HepG2 (cell line): ENCODE results near the gene CCDC158. TPM values are rescaled to one million over a fixed set of nuclear protein-coding genes. Genes with fewer than 3 reads are reported as not detected.
A peak's percentile ranks its signal among the peaks of the same experiment; 100 is the strongest.

Source experiments
- ATAC-seq: fragments of 200-7000 bp; cut with Tn5 transposase; 3 replicates; pipeline ENCODE4 v1.9.1; 2020; ENCODE audit warnings: mild to moderate bottlenecking, moderate library complexity
- BruUV-seq: library from RNA; stranded (reverse); fragments of 400-500 nt; replicated peaks from 2 replicates; lab custom pipeline; 2021; lab: Mats Ljungman, UMichigan
- CTCF ChIA-PET: fragments of 300-600 bp; formaldehyde crosslinking; extraction: SDS; loops from one replicate; lab custom pipeline; 2021; ENCODE audit warnings: low total read pairs, inconsistent platforms, low intra/inter-chr PET ratio; lab: Yijun Ruan, JAX
- POLR2A ChIA-PET: fragments of 350-600 bp; sonication (Branson Sonifier 250); formaldehyde crosslinking; loops from one replicate; lab custom pipeline; 2020; ENCODE audit warnings: antibody characterized with exemption, inconsistent platforms; lab: Yijun Ruan, JAX
- DNase-seq: peaks from one replicate; pipeline ENCODE4 v3.0.0-alpha.2; 2015; ENCODE audit warnings: low spot score
- FAIRE-seq: peaks from 3 replicates; lab custom pipeline; 2011; peaks lifted over from hg19 to GRCh38; lab: Jason Lieb, UNC
- H2AFZ ChIP-seq: one replicate; pipeline ENCODE4 v1.6.1; 2011; ENCODE audit warnings: low read length, inconsistent platforms
- H3K27ac ChIP-seq: fragments of 300-600 bp; 3 replicates; pipeline ENCODE4 v1.8.0; 2011; ENCODE audit warnings: mixed run types, mild to moderate bottlenecking, mixed read lengths, low read length, inconsistent platforms; ENCODE audit not compliant: insufficient read depth; ENCODE audit errors: extremely low read length
- H3K27me3 ChIP-seq, 2 experiments: fragments of 200-600 bp in 1 of 2; 2 replicates in 1 of 2; 3 replicates in 1 of 2; pipeline versions ENCODE4 v1.6.0 to v1.8.0; 2011; ENCODE audit warnings: low read length in 2 of 2, mild to moderate bottlenecking in 2 of 2, moderate library complexity in 2 of 2, inconsistent platforms in 1 of 2; ENCODE audit not compliant: insufficient read depth in 2 of 2, control insufficient read depth in 1 of 2
- H3K36me3 ChIP-seq, 2 experiments: fragments of 200-600 bp in 1 of 2; replicated peaks in 1 of 2; 2 replicates in 1 of 2; 3 replicates in 1 of 2; pipeline versions ENCODE4 v1.5.1 to v1.8.0; 2011; ENCODE audit warnings: low read length in 2 of 2, inconsistent platforms in 1 of 2; ENCODE audit not compliant: insufficient read depth in 2 of 2, control insufficient read depth in 1 of 2
- H3K4me1 ChIP-seq: 2 replicates; pipeline ENCODE4 v1.5.1; 2012; ENCODE audit warnings: low read length, inconsistent platforms; ENCODE audit not compliant: insufficient read depth
- H3K4me2 ChIP-seq: 2 replicates; pipeline ENCODE4 v1.6.0; 2011; ENCODE audit warnings: low read depth, low read length, inconsistent platforms
- H3K4me3 ChIP-seq, 3 experiments: fragments of 200-600 bp in 1 of 3; sonication (generic), shearing (Covaris generic) in 1 of 3; replicated peaks in 1 of 3; 2 replicates each; pipeline ENCODE4 v1.5.1; 2011 to 2016; ENCODE audit warnings: low read length in 3 of 3, inconsistent platforms in 2 of 3, low read depth in 2 of 3, mild to moderate bottlenecking in 2 of 3, control low read depth in 1 of 3, mixed read lengths in 1 of 3; ENCODE audit not compliant: insufficient read depth in 1 of 3
- H3K79me2 ChIP-seq: one replicate; pipeline ENCODE4 v1.6.1; 2011; ENCODE audit warnings: low read length, inconsistent platforms; ENCODE audit not compliant: insufficient read depth
- H3K9ac ChIP-seq: 2 replicates; pipeline ENCODE4 v1.6.0; 2011; ENCODE audit warnings: mild to moderate bottlenecking, low read depth, low read length, inconsistent platforms; ENCODE audit not compliant: insufficient read depth
- H3K9me3 ChIP-seq: 2 replicates; pipeline ENCODE4 v1.5.1; 2012; ENCODE audit warnings: mild to moderate bottlenecking, low read length
- H4K20me1 ChIP-seq: 2 replicates; pipeline ENCODE4 v1.6.0; 2011; ENCODE audit warnings: inconsistent platforms, mild to moderate bottlenecking, low read length, moderate library complexity; ENCODE audit not compliant: insufficient read depth
- GATAD1 ChIP-seq: IDR thresholded peaks from 2 replicates; pipeline ENCODE4 v1.6.1; 2016; ENCODE audit warnings: missing genetic modification reagents, missing compliant biosample characterization
- NCOA1 ChIP-seq: sonication (generic); formaldehyde crosslinking; IDR thresholded peaks from 2 replicates; pipeline ENCODE4 v1.9.0; 2021; ENCODE audit warnings: missing genetic modification reagents
- PAX8 ChIP-seq: sonication (generic); formaldehyde crosslinking; IDR thresholded peaks from 2 replicates; pipeline ENCODE4 v1.8.0; 2022; ENCODE audit warnings: mild to moderate bottlenecking, missing genetic modification reagents, borderline replicate concordance
- RARA ChIP-seq: IDR thresholded peaks from 2 replicates; pipeline ENCODE4 v1.6.1; 2016; ENCODE audit warnings: missing genetic modification reagents, missing compliant biosample characterization
- SALL2 ChIP-seq: sonication (generic); formaldehyde crosslinking; IDR thresholded peaks from 2 replicates; pipeline ENCODE4 v1.8.1; 2023; ENCODE audit warnings: mild to moderate bottlenecking, missing genetic modification reagents, inconsistent platforms
- SAP130 ChIP-seq: IDR thresholded peaks from 2 replicates; pipeline ENCODE4 v1.6.1; 2016; ENCODE audit warnings: low read depth
- YY1 ChIP-seq: IDR thresholded peaks from 2 replicates; pipeline ENCODE4 v1.6.1; 2011; ENCODE audit warnings: low read length, low read depth, moderate library complexity, mild to moderate bottlenecking; ENCODE audit not compliant: insufficient read depth, insufficient replicate concordance
- ZBTB7B ChIP-seq: sonication (generic); formaldehyde crosslinking; IDR thresholded peaks from 2 replicates; pipeline ENCODE4 v1.4.0; 2020; ENCODE audit warnings: missing genetic modification reagents
- ZFP82 ChIP-seq: sonication (generic); formaldehyde crosslinking; IDR thresholded peaks from 2 replicates; pipeline ENCODE4 v1.5.1; 2020; ENCODE audit warnings: mild to moderate bottlenecking, missing genetic modification reagents, borderline replicate concordance
- ZNF441 ChIP-seq: sonication (generic); formaldehyde crosslinking; IDR thresholded peaks from 2 replicates; pipeline ENCODE4 v1.7.0; 2021; ENCODE audit warnings: missing genetic modification reagents, borderline replicate concordance
- ZNF547 ChIP-seq: sonication (generic); formaldehyde crosslinking; IDR thresholded peaks from 2 replicates; pipeline ENCODE4 v1.5.1; 2020; ENCODE audit warnings: mild to moderate bottlenecking, missing genetic modification reagents
- ZNF773 ChIP-seq: sonication (generic); formaldehyde crosslinking; IDR thresholded peaks from 2 replicates; pipeline ENCODE4 v1.4.0; 2020; ENCODE audit warnings: missing genetic modification reagents, borderline replicate concordance
- WGBS: methylation state at CpG from one replicate; pipeline ENCODE4 v1.1.6; 2017; ENCODE audit warnings: low lambda C conversion rate; 5-methylcytosine and 5-hydroxymethylcytosine counted together
- in situ Hi-C: cut with HindIII; loops from 2 replicates; pipeline ENCODE4 v1.10.0; 2017; ENCODE audit warnings: low pct_unique_long_range_greater_than_20kb; ENCODE audit not compliant: extremely low pct_ligation_motif_present
- intact Hi-C: fragments of 100-400 bp; cut with micrococcal nuclease; formaldehyde crosslinking; loops from one replicate; pipeline ENCODE4 v1.10.0; 2022; ENCODE audit not compliant: unreplicated experiment
- polyA plus RNA-seq, 8 experiments: library from polyadenylated mRNA; depleted of rRNA in 3 of 8; stranded (reverse) in 7 of 8; unstranded in 1 of 8; fragments of >200 nt; fragmentation: Illumina TruSeq in 4 of 8; extraction: Trizol in 4 of 8; gene quantifications; 2 replicates each; pipeline versions ENCODE4 v1.2.1 to v1.2.3, GENCODE V29; 2011 to 2016; ENCODE audit warnings: low read depth in 4 of 8, missing spikeins in 1 of 8, mixed read lengths in 1 of 8; ENCODE audit not compliant: insufficient read depth in 1 of 8
- total RNA-seq, 5 experiments: library from RNA; depleted of rRNA; stranded (reverse); fragments of >200 nt; fragmentation: Illumina TruSeq; extraction: Trizol; gene quantifications; 2 replicates each; pipeline ENCODE4 v1.2.3, GENCODE V29; 2016; ENCODE audit warnings: low read depth in 1 of 5
- TF ChIP-seq, protein P1 (sequence below): sonication (generic); formaldehyde crosslinking; IDR thresholded peaks from 2 replicates; pipeline ENCODE4 v1.5.0; 2020; ENCODE audit warnings: missing genetic modification reagents, mild to moderate bottlenecking, borderline replicate concordance
- TF ChIP-seq, protein P2 (sequence below): sonication (generic); formaldehyde crosslinking; IDR thresholded peaks from 2 replicates; pipeline ENCODE4 v1.5.0; 2020; ENCODE audit warnings: mild to moderate bottlenecking, missing genetic modification reagents, moderate library complexity
- TF ChIP-seq, protein P3 (sequence below): IDR thresholded peaks from 2 replicates; pipeline ENCODE4 v1.6.1; 2016; ENCODE audit warnings: low read depth, borderline replicate concordance

CCDC158 gene
- total and polyA plus RNA-seq, 2 of the 13 experiments (the other 11 are each of a cell fraction or from before 2014, with no cell fraction given) = not detected

DNA sequence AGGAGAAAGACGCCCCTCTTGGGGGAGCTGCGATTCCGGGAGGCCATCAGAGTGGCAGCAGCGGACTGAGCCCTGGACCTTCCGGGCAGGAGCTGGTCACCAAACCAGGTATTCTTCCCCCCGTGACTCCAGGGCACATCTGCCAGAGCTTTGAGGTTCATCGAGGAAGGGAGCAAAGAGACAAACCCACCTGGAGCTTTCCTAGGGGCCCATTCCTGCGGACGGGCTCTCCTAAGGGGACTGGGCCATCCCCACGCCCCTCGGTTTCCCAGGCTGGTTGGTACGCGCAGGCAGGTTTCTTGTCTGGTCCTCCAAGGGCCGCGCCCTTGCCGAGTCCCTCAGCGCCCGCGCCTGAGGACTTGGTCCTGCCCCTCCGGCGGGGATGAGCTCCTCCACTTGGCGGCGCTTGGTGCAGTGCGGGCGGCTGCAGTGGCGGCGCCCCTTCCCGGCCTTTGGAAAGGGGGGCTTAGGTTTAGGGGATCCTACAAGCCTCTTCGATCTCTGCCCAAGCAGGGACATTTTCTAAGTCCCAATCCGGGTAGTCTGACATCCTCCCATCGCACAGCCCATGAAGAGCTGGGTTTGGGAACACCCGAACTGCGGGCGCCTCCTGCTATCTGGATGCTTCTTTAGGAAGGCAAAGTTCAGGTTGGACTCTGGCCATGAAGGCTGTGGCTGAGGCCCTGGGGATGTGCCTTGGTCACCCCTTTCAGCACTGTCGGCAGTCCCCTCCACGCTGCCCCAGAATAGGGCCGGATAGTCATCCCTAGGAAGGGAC lies 113.9 kb downstream of the CCDC158 start:
- Histone ChIP-seq H3K27me3 (no peaks in the 10 kb centered on the region; a peak in 1 of 5 replicates), H3K36me3 (peaks cover 4 to 7% of the 10 kb centered on the region in 2 experiments; a peak in 3 of 5 replicates), H3K4me2 (peak overlapping the region; percentile 86), H3K79me2 (peaks cover 10% of the 10 kb centered on the region), H3K4me3 (peak overlapping the region; percentile 79 to 99 (median 92)), H3K4me1 (peaks cover 71% of the 10 kb centered on the region), H4K20me1 (no peaks in the 10 kb centered on the region), H3K9me3 (no peaks in the 10 kb centered on the region), H2AFZ (no peak overlapping the region), H3K27ac (peak overlapping the region; percentile 81), H3K9ac (peak overlapping the region; percentile 89)
- ATAC-seq = peak; percentile 68
- no peak for FAIRE-seq
- in situ Hi-C loops (loop anchor here (10.0 kb wide), 1 partner anchor 132 kb away; no protein-coding TSS in a partner anchor), intact Hi-C loops (loop anchor here (1.0 to 2.0 kb wide), 5 partner anchors 34 to 159 kb away; partner anchors contain the start of genes NUP54 and SCARB2)
- DNase-seq = peak; percentile 19
- ChIA-PET POLR2A (interaction anchor here (1.0 to 3.5 kb wide), 6 partner anchors 26 to 92 kb away, joined by 3 to 22 read pairs (median 4); no protein-coding TSS in a partner anchor), CTCF (interaction anchor here (1.3 kb wide), 1 partner anchor 71 kb away, joined by 5 read pairs; no protein-coding TSS in a partner anchor)
- 0% methylated on average over 6 of the region's 37 CpGs for WGBS
- BruUV-seq = TSS peak; percentile 51
- TF ChIP-seq RARA (CRISPR knock-in tag) (0 out of 2 replicates have a peak, but pooled peaks have one; percentile 13), PAX8 (CRISPR knock-in tag) (0 out of 2 replicates have a peak, but pooled peaks have one; percentile 27), ZNF773 (CRISPR knock-in tag) (no peak), YY1 (peak; percentile 30), ZNF547 (CRISPR knock-in tag) (0 out of 2 replicates have a peak, but pooled peaks have one; percentile 42), ZBTB7B (CRISPR knock-in tag) (peak; percentile 62), ZFP82 (CRISPR knock-in tag) (0 out of 2 replicates have a peak, but pooled peaks have one; percentile 52), ZNF441 (CRISPR knock-in tag) (peak; percentile 23; the same call in 1 of the 2 replicates), GATAD1 (CRISPR knock-in tag) (peak; percentile 34; the same call in 1 of the 2 replicates), SALL2 (CRISPR knock-in tag) (0 out of 2 replicates have a peak, but pooled peaks have one; percentile 24), SAP130 (CRISPR knock-in tag) (0 out of 2 replicates have a peak, but pooled peaks have one; percentile 19), NCOA1 (CRISPR knock-in tag) (0 out of 2 replicates have a peak, but pooled peaks have one; percentile 35)
- TF ChIP-seq, protein P1, sequence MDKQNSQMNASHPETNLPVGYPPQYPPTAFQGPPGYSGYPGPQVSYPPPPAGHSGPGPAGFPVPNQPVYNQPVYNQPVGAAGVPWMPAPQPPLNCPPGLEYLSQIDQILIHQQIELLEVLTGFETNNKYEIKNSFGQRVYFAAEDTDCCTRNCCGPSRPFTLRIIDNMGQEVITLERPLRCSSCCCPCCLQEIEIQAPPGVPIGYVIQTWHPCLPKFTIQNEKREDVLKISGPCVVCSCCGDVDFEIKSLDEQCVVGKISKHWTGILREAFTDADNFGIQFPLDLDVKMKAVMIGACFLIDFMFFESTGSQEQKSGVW (CRISPR knock-in tag) = no peak
- TF ChIP-seq, protein P2, sequence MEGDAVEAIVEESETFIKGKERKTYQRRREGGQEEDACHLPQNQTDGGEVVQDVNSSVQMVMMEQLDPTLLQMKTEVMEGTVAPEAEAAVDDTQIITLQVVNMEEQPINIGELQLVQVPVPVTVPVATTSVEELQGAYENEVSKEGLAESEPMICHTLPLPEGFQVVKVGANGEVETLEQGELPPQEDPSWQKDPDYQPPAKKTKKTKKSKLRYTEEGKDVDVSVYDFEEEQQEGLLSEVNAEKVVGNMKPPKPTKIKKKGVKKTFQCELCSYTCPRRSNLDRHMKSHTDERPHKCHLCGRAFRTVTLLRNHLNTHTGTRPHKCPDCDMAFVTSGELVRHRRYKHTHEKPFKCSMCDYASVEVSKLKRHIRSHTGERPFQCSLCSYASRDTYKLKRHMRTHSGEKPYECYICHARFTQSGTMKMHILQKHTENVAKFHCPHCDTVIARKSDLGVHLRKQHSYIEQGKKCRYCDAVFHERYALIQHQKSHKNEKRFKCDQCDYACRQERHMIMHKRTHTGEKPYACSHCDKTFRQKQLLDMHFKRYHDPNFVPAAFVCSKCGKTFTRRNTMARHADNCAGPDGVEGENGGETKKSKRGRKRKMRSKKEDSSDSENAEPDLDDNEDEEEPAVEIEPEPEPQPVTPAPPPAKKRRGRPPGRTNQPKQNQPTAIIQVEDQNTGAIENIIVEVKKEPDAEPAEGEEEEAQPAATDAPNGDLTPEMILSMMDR (CRISPR knock-in tag) = peak; percentile 73
- TF ChIP-seq, protein P3, sequence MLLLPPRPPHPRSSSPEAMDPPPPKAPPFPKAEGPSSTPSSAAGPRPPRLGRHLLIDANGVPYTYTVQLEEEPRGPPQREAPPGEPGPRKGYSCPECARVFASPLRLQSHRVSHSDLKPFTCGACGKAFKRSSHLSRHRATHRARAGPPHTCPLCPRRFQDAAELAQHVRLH = no peak
